Kidney (tissue), 14 donors: ENCODE measurements around the gene SIRT1. TPM values are rescaled to one million over a fixed set of nuclear protein-coding genes. Genes with fewer than 3 reads are reported as not detected.
"Not testable (repeated sequence)": the region's sequence is repeated elsewhere in the genome, so short reads cannot be mapped to it uniquely, and the experiment has no call there.

Experiments used
- DNase-seq, 5 donors: peaks; one replicate each; pipeline ENCODE4 v3.0.0-alpha.2; 2013 to 2020
- FAIRE-seq: peaks from 2 replicates; lab custom pipeline; 2012; peaks lifted over from hg19 to GRCh38; lab: Jason Lieb, UNC
- H3K27ac ChIP-seq, 2 donors: one replicate each; pipeline ENCODE4 v1.7.0; 2013; ENCODE audit warnings: low read depth in 2 of 2, low read length in 2 of 2, inconsistent platforms in 1 of 2
- H3K27me3 ChIP-seq: one replicate; pipeline ENCODE4 v1.7.1; 2013; ENCODE audit warnings: low read length, inconsistent platforms; ENCODE audit not compliant: control insufficient read depth, insufficient read depth
- H3K36me3 ChIP-seq, 3 donors: one replicate each; pipeline versions ENCODE4 v1.7.0 to v1.7.1; 2013; ENCODE audit warnings: low read length in 3 of 3, control low read depth in 1 of 3, inconsistent platforms in 1 of 3; ENCODE audit not compliant: insufficient read depth in 3 of 3, control insufficient read depth in 2 of 3
- H3K4me1 ChIP-seq, 3 donors: one replicate each; pipeline versions ENCODE4 v1.7.0 to v1.7.1; 2013; ENCODE audit warnings: low read length in 3 of 3, inconsistent platforms in 1 of 3, low read depth in 1 of 3; ENCODE audit not compliant: control insufficient read depth in 2 of 3, insufficient read depth in 2 of 3
- H3K4me3 ChIP-seq, 3 donors: one replicate each; pipeline versions ENCODE4 v1.7.0 to v1.8.1; 2013; ENCODE audit warnings: low read length in 3 of 3, control low read depth in 1 of 3, inconsistent platforms in 1 of 3
- H3K9ac ChIP-seq, 3 donors: one replicate each; pipeline versions ENCODE4 v1.7.0 to v1.7.1; 2013; ENCODE audit warnings: low read length in 3 of 3, control low read depth in 1 of 3, inconsistent platforms in 1 of 3
- H3K9me3 ChIP-seq, 3 donors: one replicate each; pipeline versions ENCODE4 v1.7.0 to v1.7.1; 2013; ENCODE audit warnings: low read length in 3 of 3, control low read depth in 1 of 3, inconsistent platforms in 1 of 3; ENCODE audit not compliant: control insufficient read depth in 2 of 3, insufficient read depth in 1 of 3
- intact Hi-C: fragments of 100-400 bp; cut with DNase I; formaldehyde crosslinking; loops from one replicate; pipeline ENCODE4 v1.11.1; 2022
- polyA plus RNA-seq: library from polyadenylated mRNA; stranded (reverse); fragments of 350-450 nt; fragmentation: Illumina TruSeq; extraction: RNeasy Lipid Tissue Mini Kit (QIAGEN cat#74804); gene quantifications from one replicate; pipeline ENCODE4 v1.2.3, GENCODE V29; 2014; ENCODE audit warnings: low read depth, low replicate concordance; ENCODE audit not compliant: insufficient read depth
- total RNA-seq: library from RNA; stranded (reverse); fragmentation: NEBNext Ultra II Directional; extraction: Animal tissue kit (Norgen Biotek cat#: 25700); gene quantifications from one replicate; pipeline ENCODE4 v1.2.1, GENCODE V29; 2021
- TF ChIP-seq, protein P1 (sequence below): IDR thresholded peaks from 3 replicates; pipeline ENCODE4 v1.5.1; 2012; ENCODE audit warnings: mild to moderate bottlenecking, moderate library complexity, borderline replicate concordance; ENCODE audit not compliant: insufficient read depth; ENCODE audit errors: extremely low read depth
- donor health status: control.
- donor health status: control.
- donor health status: control.
- donor health status: control.
- donor health status: control.
- donor health status: DM: yes; HTN: yes; CAD: no.
- donor health status: Normal renal cell carcinoma (clear cell type).

The SIRT1 gene
- total and polyA plus RNA-seq, 2 donors from 2014 or later, result 5.0 to 24.8 TPM

DNA sequence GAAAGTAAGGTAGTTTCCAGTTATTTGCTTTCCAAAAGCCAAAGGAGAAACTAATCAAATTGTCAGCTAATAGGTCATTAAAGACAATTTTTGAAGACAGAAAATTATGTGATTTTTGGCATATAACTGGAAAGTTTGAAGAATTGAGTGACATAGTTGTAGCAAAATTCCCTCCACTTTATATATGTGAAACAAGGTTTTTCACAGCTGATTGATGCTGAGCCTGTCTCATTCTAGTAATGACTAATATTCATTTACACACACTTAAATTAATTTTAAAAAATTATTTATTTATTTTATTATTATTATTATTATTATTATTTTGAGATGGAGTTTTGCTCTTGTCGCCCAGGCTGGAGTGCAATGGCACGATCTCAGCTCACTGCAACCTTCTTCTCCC is 16.3 kb upstream of the SIRT1 start:
- Histone ChIP-seq H3K4me3 (no peak overlapping the region), H3K9ac (no peak overlapping the region), H3K27ac (no peak overlapping the region), H3K36me3 (no peaks in the 10 kb centered on the region), H3K9me3 (no peaks in the 10 kb centered on the region), H3K27me3 (no peaks in the 10 kb centered on the region), H3K4me1 (no peaks in the 10 kb centered on the region)
- intact Hi-C loops, result no loop called here
- TF ChIP-seq, protein P1, sequence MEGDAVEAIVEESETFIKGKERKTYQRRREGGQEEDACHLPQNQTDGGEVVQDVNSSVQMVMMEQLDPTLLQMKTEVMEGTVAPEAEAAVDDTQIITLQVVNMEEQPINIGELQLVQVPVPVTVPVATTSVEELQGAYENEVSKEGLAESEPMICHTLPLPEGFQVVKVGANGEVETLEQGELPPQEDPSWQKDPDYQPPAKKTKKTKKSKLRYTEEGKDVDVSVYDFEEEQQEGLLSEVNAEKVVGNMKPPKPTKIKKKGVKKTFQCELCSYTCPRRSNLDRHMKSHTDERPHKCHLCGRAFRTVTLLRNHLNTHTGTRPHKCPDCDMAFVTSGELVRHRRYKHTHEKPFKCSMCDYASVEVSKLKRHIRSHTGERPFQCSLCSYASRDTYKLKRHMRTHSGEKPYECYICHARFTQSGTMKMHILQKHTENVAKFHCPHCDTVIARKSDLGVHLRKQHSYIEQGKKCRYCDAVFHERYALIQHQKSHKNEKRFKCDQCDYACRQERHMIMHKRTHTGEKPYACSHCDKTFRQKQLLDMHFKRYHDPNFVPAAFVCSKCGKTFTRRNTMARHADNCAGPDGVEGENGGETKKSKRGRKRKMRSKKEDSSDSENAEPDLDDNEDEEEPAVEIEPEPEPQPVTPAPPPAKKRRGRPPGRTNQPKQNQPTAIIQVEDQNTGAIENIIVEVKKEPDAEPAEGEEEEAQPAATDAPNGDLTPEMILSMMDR, result no peak
- FAIRE-seq, result no peak
- no peak for DNase-seq

DNA sequence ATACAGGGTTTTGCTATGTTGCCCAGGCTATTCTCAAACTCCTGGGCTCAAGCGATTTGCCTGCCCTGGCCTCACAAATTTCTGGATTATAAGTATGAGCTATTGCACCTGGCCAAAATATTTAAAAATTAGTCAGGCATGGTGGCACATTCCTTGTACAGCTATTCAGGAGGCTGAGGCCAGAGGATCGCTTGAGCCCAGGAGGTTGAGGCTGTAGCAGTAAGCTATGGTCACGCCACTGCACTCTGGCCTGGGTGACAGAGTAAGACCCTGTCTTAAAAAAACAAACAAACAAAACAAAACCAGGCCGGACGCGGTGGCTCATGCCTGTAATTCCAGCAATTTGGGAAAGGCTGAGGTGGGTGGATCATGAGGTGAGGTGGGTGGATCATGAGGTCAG is 14.5 kb upstream of the SIRT1 start:
- DNase-seq, result no peak
- H3K36me3 ChIP-seq, result no peaks in the 10 kb centered on the region
- no peaks in the 10 kb centered on the region for H3K27me3 ChIP-seq
- H3K27ac ChIP-seq, result no peak overlapping the region
- H3K9ac ChIP-seq, result no peak overlapping the region
- no peaks in the 10 kb centered on the region for H3K9me3 ChIP-seq
- FAIRE-seq, result no peak
- TF ChIP-seq, protein P1, result no peak
- intact Hi-C loops, result no loop called here
- H3K4me1 ChIP-seq, result no peaks in the 10 kb centered on the region
- no peak overlapping the region for H3K4me3 ChIP-seq

DNA sequence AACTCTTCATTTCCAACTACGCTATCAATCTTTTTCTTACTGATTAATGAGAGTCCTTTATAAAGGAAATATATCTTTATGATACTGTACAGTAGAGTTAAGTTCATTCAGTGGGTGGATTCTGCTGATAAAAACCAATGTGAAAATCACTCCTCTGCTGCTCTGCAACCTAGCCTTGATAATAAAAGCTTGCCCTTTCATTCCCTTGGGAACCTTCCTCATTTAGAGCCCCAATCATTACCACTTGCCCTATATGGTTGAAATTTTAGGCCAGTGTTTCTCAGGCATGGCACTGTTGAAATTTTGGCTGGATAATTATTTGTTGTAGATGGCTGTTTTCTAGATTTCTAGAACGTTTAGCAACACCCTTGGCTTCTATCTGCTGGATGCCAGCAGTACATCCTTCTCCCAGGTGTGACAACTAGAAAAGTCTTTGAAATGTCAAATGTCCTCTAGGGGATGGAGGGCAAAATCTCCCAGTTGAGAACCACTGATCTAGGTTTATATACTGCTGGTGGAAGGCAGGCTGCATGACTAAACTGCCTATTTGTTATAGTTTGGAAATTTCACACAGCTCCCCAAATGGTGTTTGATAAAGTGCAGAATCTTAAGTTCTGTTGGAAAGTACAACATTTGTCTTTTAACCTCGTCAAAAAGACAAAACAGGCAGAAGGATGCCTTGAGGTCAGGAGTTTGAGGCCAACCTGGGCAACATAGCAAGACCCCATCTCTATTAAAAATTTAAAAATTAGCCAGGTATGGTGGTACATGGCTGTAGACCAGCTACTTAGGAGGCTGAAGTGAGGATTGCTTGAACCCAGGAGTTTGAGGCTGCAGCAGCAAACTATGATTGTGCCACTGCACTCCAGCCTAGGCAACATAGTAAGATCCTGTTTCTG is 8.9 kb upstream of the SIRT1 start:
- Histone ChIP-seq H3K27ac (no peak overlapping the region), H3K9ac (no peak overlapping the region), H3K27me3 (no peaks in the 10 kb centered on the region), H3K4me1 (no peaks in the 10 kb centered on the region), H3K36me3 (no peaks in the 10 kb centered on the region), H3K9me3 (no peaks in the 10 kb centered on the region), H3K4me3 (no peak overlapping the region)
- FAIRE-seq (no peak), DNase-seq (no peak)
- intact Hi-C loops, result no loop called here
- TF ChIP-seq, protein P1, result no peak

DNA sequence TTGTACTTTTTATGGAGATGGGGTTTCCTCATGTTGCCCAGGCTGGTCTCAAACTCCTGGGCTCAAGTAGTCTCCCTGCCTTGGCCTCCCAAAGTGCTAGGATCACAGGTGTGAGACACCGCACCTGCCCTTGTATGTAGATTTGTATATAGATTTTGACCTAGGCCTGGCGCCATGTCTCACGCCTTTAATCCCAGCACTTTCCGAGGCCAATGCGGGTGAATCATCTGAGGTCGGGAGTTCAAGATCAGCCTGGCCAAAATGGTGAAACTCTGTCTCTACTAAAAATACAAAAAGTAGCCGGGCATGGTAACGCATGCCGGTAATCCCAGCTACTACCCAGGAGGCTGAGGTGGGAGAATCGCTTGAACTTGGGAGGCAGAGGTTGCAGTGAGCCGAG is 7.0 kb upstream of the SIRT1 start:
- H3K4me1 ChIP-seq, H3K4me3 ChIP-seq, H3K27me3 ChIP-seq, DNase-seq, intact Hi-C loops, H3K36me3 ChIP-seq, H3K27ac ChIP-seq, H3K9me3 ChIP-seq, H3K9ac ChIP-seq, FAIRE-seq: not testable (repeated sequence)
